SK-N-SH (cell line): ENCODE results near the gene PVRIG. TPM values are rescaled to one million over a fixed set of nuclear protein-coding genes. Genes with fewer than 3 reads are reported as not detected.
"Not testable (repeated sequence)": the region's sequence is repeated elsewhere in the genome, so short reads cannot be mapped to it uniquely, and the experiment has no call there.

Source experiments
- CTCF ChIA-PET: fragments of 300-600, 350-600 bp; formaldehyde crosslinking; extraction: SDS; loops from one replicate; lab custom pipeline; 2021; lab: Yijun Ruan, JAX
- POLR2A ChIA-PET: fragments of 350-600 bp; sonication (Branson Sonifier 250); formaldehyde crosslinking; extraction: SDS; loops from one replicate; lab custom pipeline; 2020; ENCODE audit warnings: antibody characterized with exemption, inconsistent platforms; lab: Yijun Ruan, JAX
- DNase-seq: peaks from one replicate; pipeline ENCODE4 v3.0.0; 2012
- H2AFZ ChIP-seq: fragments of 200-600 bp; sonication (generic); 2 replicates; pipeline ENCODE4 v1.8.1; 2016; ENCODE audit warnings: antibody characterized with exemption, mild to moderate bottlenecking, low read depth
- H3F3A ChIP-seq: fragments of 200-600 bp; sonication (generic); replicated peaks from 2 replicates; pipeline ENCODE3; 2016; ENCODE audit warnings: antibody characterized with exemption, mild to moderate bottlenecking; ENCODE audit not compliant: insufficient read depth
- H3K27ac ChIP-seq, 2 experiments: fragments of 200-500 bp in 1 of 2; fragments of 200-600 bp in 1 of 2; sonication (Bioruptor generic) in 1 of 2; sonication (generic), shearing (Covaris generic) in 1 of 2; 2 replicates each; pipeline versions ENCODE4 v1.5.1 to v1.6.1; 2014 to 2016; ENCODE audit warnings: low read depth in 2 of 2, inconsistent platforms in 1 of 2, low read length in 1 of 2, mild to moderate bottlenecking in 1 of 2, mixed read lengths in 1 of 2
- H3K27me3 ChIP-seq: fragments of 200-600 bp; sonication (generic), shearing (Covaris generic); 2 replicates; pipeline ENCODE4 v1.6.1; 2016; ENCODE audit warnings: mixed run types; ENCODE audit not compliant: insufficient read depth
- H3K36me3 ChIP-seq, 2 experiments: fragments of 200-500 bp in 1 of 2; fragments of 200-600 bp in 1 of 2; sonication (Bioruptor generic) in 1 of 2; sonication (generic) in 1 of 2; replicated peaks in 1 of 2; 2 replicates each; pipeline versions ENCODE3 to v1.5.1; 2014 to 2016; ENCODE audit warnings: low read length in 1 of 2, mild to moderate bottlenecking in 1 of 2; ENCODE audit not compliant: insufficient read depth in 2 of 2, control insufficient read depth in 1 of 2
- H3K4me1 ChIP-seq, 2 experiments: fragments of 200-500 bp in 1 of 2; fragments of 200-600 bp in 1 of 2; sonication (Bioruptor generic) in 1 of 2; sonication (generic), shearing (Covaris generic) in 1 of 2; 2 replicates each; pipeline versions ENCODE4 v1.5.1 to v1.6.1; 2014 to 2016; ENCODE audit warnings: low read depth in 1 of 2, low read length in 1 of 2, mixed run types in 1 of 2; ENCODE audit not compliant: insufficient read depth in 2 of 2, control insufficient read depth in 1 of 2
- H3K4me2 ChIP-seq: fragments of 200-600 bp; sonication (generic), shearing (Covaris generic); 2 replicates; pipeline ENCODE4 v1.6.1; 2017; ENCODE audit warnings: mixed run types
- H3K4me3 ChIP-seq, 2 experiments: fragments of 200-500 bp in 1 of 2; fragments of 200-600 bp in 1 of 2; sonication (Bioruptor generic) in 1 of 2; sonication (generic), shearing (Covaris generic) in 1 of 2; 2 replicates each; pipeline versions ENCODE4 v1.5.1 to v1.8.1; 2014 to 2016; ENCODE audit warnings: low read depth in 2 of 2, inconsistent platforms in 1 of 2, low read length in 1 of 2, mild to moderate bottlenecking in 1 of 2, mixed read lengths in 1 of 2, moderate library complexity in 1 of 2
- H3K79me2 ChIP-seq: fragments of 200-600 bp; sonication (generic); 2 replicates; pipeline ENCODE4 v1.8.1; 2017; ENCODE audit warnings: mild to moderate bottlenecking; ENCODE audit not compliant: insufficient read depth
- H3K9ac ChIP-seq: fragments of 200-600 bp; sonication (generic); 2 replicates; pipeline ENCODE4 v1.6.1; 2017; ENCODE audit warnings: mixed run types
- H3K9me2 ChIP-seq: fragments of 200-600 bp; sonication (generic); 2 replicates; pipeline ENCODE4 v1.6.1; 2017; ENCODE audit warnings: mixed run types
- H3K9me3 ChIP-seq: fragments of 200-600 bp; sonication (generic); 2 replicates; pipeline ENCODE4 v1.6.1; 2017; ENCODE audit warnings: mixed run types, mild to moderate bottlenecking, moderate library complexity
- H4K20me1 ChIP-seq: fragments of 200-600 bp; sonication (generic); 2 replicates; pipeline ENCODE4 v1.6.1; 2017; ENCODE audit warnings: mild to moderate bottlenecking, mixed run types; ENCODE audit not compliant: insufficient read depth
- CHD2 ChIP-seq: fragments of 150-350 bp; IDR thresholded peaks from 2 replicates; pipeline ENCODE4 v1.6.1; 2018; ENCODE audit warnings: low read length; ENCODE audit not compliant: partially characterized antibody
- ELF1 ChIP-seq: IDR thresholded peaks from 2 replicates; pipeline ENCODE4 v1.4.0; 2012
- FOSL2 ChIP-seq: IDR thresholded peaks from 2 replicates; pipeline ENCODE4 v1.4.0; 2012; ENCODE audit warnings: low read depth, mild to moderate bottlenecking, moderate library complexity, borderline replicate concordance
- FOXJ3 ChIP-seq: sonication (generic); formaldehyde crosslinking; IDR thresholded peaks from 2 replicates; pipeline ENCODE4 v1.5.1; 2020; ENCODE audit warnings: mild to moderate bottlenecking, missing genetic modification reagents
- FOXM1 ChIP-seq: IDR thresholded peaks from 2 replicates; pipeline ENCODE4 v1.4.0; 2012; ENCODE audit warnings: low read depth, mild to moderate bottlenecking
- GABPA ChIP-seq: IDR thresholded peaks from 2 replicates; pipeline ENCODE4 v1.4.0; 2012; ENCODE audit warnings: low read depth, mild to moderate bottlenecking
- IRF3 ChIP-seq: fragments of 150-350 bp; IDR thresholded peaks from 2 replicates; pipeline ENCODE4 v1.6.1; 2016; ENCODE audit warnings: mild to moderate bottlenecking, low read depth, low read length
- MEF2A ChIP-seq: IDR thresholded peaks from 2 replicates; pipeline ENCODE4 v1.4.0; 2012; ENCODE audit warnings: low read depth, borderline replicate concordance
- MXI1 ChIP-seq: IDR thresholded peaks from 2 replicates; pipeline ENCODE4 v1.6.1; 2012; ENCODE audit warnings: mild to moderate bottlenecking, low read depth, low read length, improper control_type of control experiment
- POLR2AphosphoS5 ChIP-seq: IDR thresholded peaks from 2 replicates; pipeline ENCODE4 v1.6.1; 2012; ENCODE audit warnings: low read depth, low read length
- SIN3A ChIP-seq: IDR thresholded peaks from 2 replicates; pipeline ENCODE4 v1.6.1; 2012; ENCODE audit warnings: low read depth, mild to moderate bottlenecking, low read length, moderate library complexity, borderline replicate concordance
- SMC3 ChIP-seq: IDR thresholded peaks from 2 replicates; pipeline ENCODE4 v1.6.1; 2012; ENCODE audit warnings: low read depth, low read length, improper control_type of control experiment
- TEAD4 ChIP-seq: IDR thresholded peaks from 2 replicates; pipeline ENCODE4 v1.4.0; 2012; ENCODE audit warnings: mild to moderate bottlenecking, borderline replicate concordance; ENCODE audit not compliant: insufficient read depth
- USF2 ChIP-seq: fragments of 150-350 bp; IDR thresholded peaks from 2 replicates; pipeline ENCODE4 v1.6.1; 2017; ENCODE audit warnings: antibody characterized with exemption, low read length, low read depth, borderline replicate concordance
- WGBS: methylation state at CpG from one replicate; pipeline ENCODE4 v1.1.6; 2017; ENCODE audit warnings: low lambda C conversion rate; 5-methylcytosine and 5-hydroxymethylcytosine counted together
- polyA plus RNA-seq, 3 experiments: library from polyadenylated mRNA; depleted of rRNA; stranded (reverse); fragments of >200 nt; gene quantifications; 2 replicates each; pipeline ENCODE4 v1.2.3, GENCODE V29; 2012

The PVRIG gene
- polyA plus RNA-seq, 1 of the 3 experiments (the other 2 are of a cell fraction): not detected

GRCh38 chr7:100195222-100195621 is 24.5 kb upstream of the PVRIG start:
- ChIA-PET POLR2A (interaction anchor here (0.6 kb wide), 1 partner anchor 39 kb away, joined by 3 read pairs; no protein-coding TSS in a partner anchor), CTCF (interaction anchor here (1.4 to 4.7 kb wide), 2 partner anchors 63 to 216 kb away, joined by 3 to 18 read pairs; no protein-coding TSS in a partner anchor)
- Histone ChIP-seq H3K27me3 (no peaks in the 10 kb centered on the region; the same call in 1 of the 2 replicates), H3K79me2 (no peaks in the 10 kb centered on the region), H3K9me2 (no peaks in the 10 kb centered on the region), H3K27ac (no peak overlapping the region), H3K4me1 (peaks cover 0 to under 1% of the 10 kb centered on the region in 2 experiments; a peak in 1 of 4 replicates), H4K20me1 (no peaks in the 10 kb centered on the region), H3K9ac (no peak overlapping the region), H3K4me3 (no peak overlapping the region), H3K36me3 (no peaks in the 10 kb centered on the region), H2AFZ (no peak overlapping the region), H3F3A (peaks cover 4% of the 10 kb centered on the region), H3K4me2 (no peak overlapping the region), H3K9me3 (no peaks in the 10 kb centered on the region)
- no peak for DNase-seq
- TF ChIP-seq TEAD4: no peak
- TF ChIP-seq MEF2A: no peak
- TF ChIP-seq FOXJ3 (CRISPR knock-in tag): no peak
- TF ChIP-seq USF2: no peak
- no peak for TF ChIP-seq MXI1
- no peak for TF ChIP-seq FOXM1
- no peak for TF ChIP-seq POLR2AphosphoS5
- no peak for TF ChIP-seq FOSL2
- TF ChIP-seq SIN3A: no peak
- TF ChIP-seq SMC3: no peak
- TF ChIP-seq ELF1: no peak
- no peak for TF ChIP-seq IRF3
- no peak for TF ChIP-seq GABPA
- TF ChIP-seq CHD2: no peak
- WGBS: 65% methylated on average over 2 of the region's 2 CpGs

- not testable (repeated sequence) for H3K4me1 ChIP-seq, H3K9me2 ChIP-seq, DNase-seq, H3K27ac ChIP-seq, H3K36me3 ChIP-seq, H3K4me2 ChIP-seq, H3K79me2 ChIP-seq, H3F3A ChIP-seq, H2AFZ ChIP-seq, H3K27me3 ChIP-seq, H4K20me1 ChIP-seq, H3K4me3 ChIP-seq, H3K9me3 ChIP-seq, H3K9ac ChIP-seq
- ChIA-PET CTCF (interaction anchor here (1.4 to 4.7 kb wide), 2 partner anchors 63 to 217 kb away, joined by 3 to 18 read pairs; no protein-coding TSS in a partner anchor), POLR2A (interaction anchor here (0.6 kb wide), 1 partner anchor 39 kb away, joined by 3 read pairs; no protein-coding TSS in a partner anchor)
- WGBS: 87% methylated on average over 6 of the region's 6 CpGs
Measured at GRCh38 chr7:100195901-100196322, 23.8 kb upstream of the PVRIG start.
